PFSK-1 (cell line): ENCODE measurements around the gene C9orf50.

Source experiments
- FOXP2 ChIP-seq: optimal IDR thresholded peaks from 2 replicates; pipeline ENCODE3; 2011; ENCODE audit warnings: borderline replicate concordance, control low read depth, inconsistent platforms; ENCODE audit not compliant: insufficient read depth; ENCODE audit errors: extremely low read length, extremely low read depth
- POLR2AphosphoS5 ChIP-seq: IDR thresholded peaks from 2 replicates; pipeline ENCODE4 v1.6.1; 2012; ENCODE audit warnings: low read depth, mild to moderate bottlenecking, control low read depth, low read length, moderate library complexity
- TAF1 ChIP-seq: IDR thresholded peaks from 2 replicates; pipeline ENCODE4 v1.6.1; 2012; ENCODE audit warnings: low read length, control low read depth, borderline replicate concordance; ENCODE audit not compliant: insufficient read depth
- TF ChIP-seq, protein P1 (sequence below), 2 experiments: IDR thresholded peaks; 2 replicates each; pipeline versions ENCODE4 v1.6.1 to v1.8.0; 2011 to 2012; ENCODE audit warnings: low read depth in 2 of 2, low read length in 2 of 2, control low read depth in 1 of 2, inconsistent platforms in 1 of 2, mild to moderate bottlenecking in 1 of 2, moderate library complexity in 1 of 2; ENCODE audit not compliant: insufficient read depth in 1 of 2

DNA sequence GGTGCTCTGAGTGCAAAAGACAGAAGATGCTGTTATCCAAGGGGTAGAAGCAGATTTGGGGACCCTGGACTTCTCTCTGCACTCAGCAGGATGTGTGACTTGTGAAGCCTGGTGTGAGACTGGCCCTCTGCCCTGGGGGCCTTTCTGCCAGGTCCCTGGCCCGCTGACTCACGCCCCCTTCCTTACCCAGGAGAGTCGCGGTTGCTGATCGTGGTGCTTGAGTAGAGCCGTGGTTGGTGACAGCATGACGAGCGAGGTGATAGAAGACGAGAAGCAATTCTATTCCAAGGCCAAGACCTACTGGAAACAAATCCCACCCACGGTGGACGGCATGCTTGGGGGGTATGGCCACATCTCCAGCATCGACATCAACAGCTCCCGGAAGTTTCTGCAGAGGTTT lies 11.6 kb upstream of the C9orf50 start:
- TF ChIP-seq, protein P1, sequence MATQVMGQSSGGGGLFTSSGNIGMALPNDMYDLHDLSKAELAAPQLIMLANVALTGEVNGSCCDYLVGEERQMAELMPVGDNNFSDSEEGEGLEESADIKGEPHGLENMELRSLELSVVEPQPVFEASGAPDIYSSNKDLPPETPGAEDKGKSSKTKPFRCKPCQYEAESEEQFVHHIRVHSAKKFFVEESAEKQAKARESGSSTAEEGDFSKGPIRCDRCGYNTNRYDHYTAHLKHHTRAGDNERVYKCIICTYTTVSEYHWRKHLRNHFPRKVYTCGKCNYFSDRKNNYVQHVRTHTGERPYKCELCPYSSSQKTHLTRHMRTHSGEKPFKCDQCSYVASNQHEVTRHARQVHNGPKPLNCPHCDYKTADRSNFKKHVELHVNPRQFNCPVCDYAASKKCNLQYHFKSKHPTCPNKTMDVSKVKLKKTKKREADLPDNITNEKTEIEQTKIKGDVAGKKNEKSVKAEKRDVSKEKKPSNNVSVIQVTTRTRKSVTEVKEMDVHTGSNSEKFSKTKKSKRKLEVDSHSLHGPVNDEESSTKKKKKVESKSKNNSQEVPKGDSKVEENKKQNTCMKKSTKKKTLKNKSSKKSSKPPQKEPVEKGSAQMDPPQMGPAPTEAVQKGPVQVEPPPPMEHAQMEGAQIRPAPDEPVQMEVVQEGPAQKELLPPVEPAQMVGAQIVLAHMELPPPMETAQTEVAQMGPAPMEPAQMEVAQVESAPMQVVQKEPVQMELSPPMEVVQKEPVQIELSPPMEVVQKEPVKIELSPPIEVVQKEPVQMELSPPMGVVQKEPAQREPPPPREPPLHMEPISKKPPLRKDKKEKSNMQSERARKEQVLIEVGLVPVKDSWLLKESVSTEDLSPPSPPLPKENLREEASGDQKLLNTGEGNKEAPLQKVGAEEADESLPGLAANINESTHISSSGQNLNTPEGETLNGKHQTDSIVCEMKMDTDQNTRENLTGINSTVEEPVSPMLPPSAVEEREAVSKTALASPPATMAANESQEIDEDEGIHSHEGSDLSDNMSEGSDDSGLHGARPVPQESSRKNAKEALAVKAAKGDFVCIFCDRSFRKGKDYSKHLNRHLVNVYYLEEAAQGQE (IDR thresholded peaks at IDR 0.05; ENCODE audit: insufficient read depth in 1 of 2, low read depth in 2 of 2, low read length in 2 of 2) = no peak
- no peak for TF ChIP-seq POLR2AphosphoS5
- no peak for TF ChIP-seq TAF1
- no peak for TF ChIP-seq FOXP2
